NB4 (cell line): ENCODE results near the gene SHISA6.

ENCODE experiments used
- CTCF ChIP-seq: IDR thresholded peaks from one replicate; pipeline ENCODE4 v1.5.1; 2012; ENCODE audit warnings: low read depth, low read length
- MYC ChIP-seq: IDR thresholded peaks from 2 replicates; pipeline ENCODE4 v1.6.1; 2011; ENCODE audit warnings: low read depth, low read length
- POLR2A ChIP-seq: IDR thresholded peaks from 2 replicates; pipeline ENCODE4 v1.6.1; 2011; ENCODE audit warnings: mild to moderate bottlenecking; ENCODE audit not compliant: insufficient read length; ENCODE audit errors: extremely low read depth

GRCh38 chr17:11334493-11334892, 93.5 kb downstream of the SHISA6 start:
- no peak for TF ChIP-seq CTCF
- no peak for TF ChIP-seq POLR2A
- TF ChIP-seq MYC, result no peak
